Measurements from ENCODE around the gene PLEKHA5.

DNA sequence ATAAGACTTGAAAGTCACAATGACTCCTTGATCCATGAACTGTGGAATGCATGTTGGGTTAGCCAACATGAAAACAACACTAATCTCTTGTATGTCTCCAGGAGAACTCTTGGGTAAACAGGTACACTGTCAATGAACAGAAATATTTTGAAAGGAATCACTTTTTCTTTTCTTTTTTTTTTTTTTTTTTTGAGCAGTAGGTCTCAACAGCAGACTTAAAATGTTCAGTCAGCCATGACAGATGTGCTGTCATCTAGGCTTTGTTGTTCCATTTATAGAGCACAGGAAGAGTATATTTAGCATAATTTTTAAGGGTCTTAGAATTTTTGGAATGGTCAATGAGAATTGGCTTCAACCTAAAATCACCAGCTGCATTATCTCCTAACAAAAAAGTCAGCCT lies 2.3 kb upstream of the PLEKHA5 start:
- TF ChIP-seq, protein P1, sequence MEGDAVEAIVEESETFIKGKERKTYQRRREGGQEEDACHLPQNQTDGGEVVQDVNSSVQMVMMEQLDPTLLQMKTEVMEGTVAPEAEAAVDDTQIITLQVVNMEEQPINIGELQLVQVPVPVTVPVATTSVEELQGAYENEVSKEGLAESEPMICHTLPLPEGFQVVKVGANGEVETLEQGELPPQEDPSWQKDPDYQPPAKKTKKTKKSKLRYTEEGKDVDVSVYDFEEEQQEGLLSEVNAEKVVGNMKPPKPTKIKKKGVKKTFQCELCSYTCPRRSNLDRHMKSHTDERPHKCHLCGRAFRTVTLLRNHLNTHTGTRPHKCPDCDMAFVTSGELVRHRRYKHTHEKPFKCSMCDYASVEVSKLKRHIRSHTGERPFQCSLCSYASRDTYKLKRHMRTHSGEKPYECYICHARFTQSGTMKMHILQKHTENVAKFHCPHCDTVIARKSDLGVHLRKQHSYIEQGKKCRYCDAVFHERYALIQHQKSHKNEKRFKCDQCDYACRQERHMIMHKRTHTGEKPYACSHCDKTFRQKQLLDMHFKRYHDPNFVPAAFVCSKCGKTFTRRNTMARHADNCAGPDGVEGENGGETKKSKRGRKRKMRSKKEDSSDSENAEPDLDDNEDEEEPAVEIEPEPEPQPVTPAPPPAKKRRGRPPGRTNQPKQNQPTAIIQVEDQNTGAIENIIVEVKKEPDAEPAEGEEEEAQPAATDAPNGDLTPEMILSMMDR (IDR thresholded peaks at IDR 0.05), result no peak
- no peak for TF ChIP-seq POLR2A (IDR thresholded peaks at IDR 0.05)
